Left ventricle myocardium inferior (tissue), 1 donor: ENCODE measurements around the gene PLCG2. TPM values are rescaled to one million over a fixed set of nuclear protein-coding genes. Genes with fewer than 3 reads are reported as not detected.

Experiments
- DNase-seq: peaks from one replicate; pipeline ENCODE4 v3.0.0-alpha.2; 2020
- H3K27ac ChIP-seq: fragments of 200-600 bp; replicated peaks from 2 replicates; pipeline ENCODE4 v1.8.0; 2021
- H3K27me3 ChIP-seq: fragments of 200-600 bp; 2 replicates; pipeline ENCODE4 v1.8.0; 2021; ENCODE audit warnings: low read depth
- H3K36me3 ChIP-seq: fragments of 200-600 bp; 2 replicates; pipeline ENCODE4 v1.8.0; 2021
- H3K4me1 ChIP-seq: fragments of 200-600 bp; 2 replicates; pipeline ENCODE4 v1.8.0; 2021
- H3K4me3 ChIP-seq: fragments of 200-600 bp; 2 replicates; pipeline ENCODE4 v1.8.0; 2021; ENCODE audit warnings: mild to moderate bottlenecking, moderate library complexity
- H3K9me3 ChIP-seq: fragments of 200-600 bp; replicated peaks from 2 replicates; pipeline ENCODE4 v1.8.0; 2021
- intact Hi-C: fragments of 100-400 bp; cut with micrococcal nuclease; formaldehyde crosslinking; loops from one replicate; pipeline ENCODE4 v1.11.0; 2022
- total RNA-seq: library from RNA; stranded (reverse); fragmentation: NEBNext Ultra II Directional; extraction: Animal tissue kit (Norgen Biotek cat#: 25700); gene quantifications from one replicate; pipeline ENCODE4 v1.2.1, GENCODE V29; 2021
- TF ChIP-seq, protein P1 (sequence below): fragments of 200-600 bp; IDR thresholded peaks from 2 replicates; pipeline ENCODE4 v1.8.0; 2021; ENCODE audit warnings: antibody characterized with exemption, mild to moderate bottlenecking, borderline replicate concordance
- donor health status: DM: no; HTN: yes; CAD: no; lungs with severe emphysema.

PLCG2 gene
- total RNA-seq, 1 donor from 2014 or later, result 5.6 TPM

GRCh38 chr16:81808933-81809480 lies 29.9 kb downstream of the PLCG2 start:
- Histone ChIP-seq H3K4me3 (no peak overlapping the region), H3K36me3 (no peaks in the 10 kb centered on the region), H3K9me3 (peaks cover 11% of the 10 kb centered on the region), H3K4me1 (no peaks in the 10 kb centered on the region), H3K27me3 (no peaks in the 10 kb centered on the region), H3K27ac (no peak overlapping the region)
- TF ChIP-seq, protein P1, sequence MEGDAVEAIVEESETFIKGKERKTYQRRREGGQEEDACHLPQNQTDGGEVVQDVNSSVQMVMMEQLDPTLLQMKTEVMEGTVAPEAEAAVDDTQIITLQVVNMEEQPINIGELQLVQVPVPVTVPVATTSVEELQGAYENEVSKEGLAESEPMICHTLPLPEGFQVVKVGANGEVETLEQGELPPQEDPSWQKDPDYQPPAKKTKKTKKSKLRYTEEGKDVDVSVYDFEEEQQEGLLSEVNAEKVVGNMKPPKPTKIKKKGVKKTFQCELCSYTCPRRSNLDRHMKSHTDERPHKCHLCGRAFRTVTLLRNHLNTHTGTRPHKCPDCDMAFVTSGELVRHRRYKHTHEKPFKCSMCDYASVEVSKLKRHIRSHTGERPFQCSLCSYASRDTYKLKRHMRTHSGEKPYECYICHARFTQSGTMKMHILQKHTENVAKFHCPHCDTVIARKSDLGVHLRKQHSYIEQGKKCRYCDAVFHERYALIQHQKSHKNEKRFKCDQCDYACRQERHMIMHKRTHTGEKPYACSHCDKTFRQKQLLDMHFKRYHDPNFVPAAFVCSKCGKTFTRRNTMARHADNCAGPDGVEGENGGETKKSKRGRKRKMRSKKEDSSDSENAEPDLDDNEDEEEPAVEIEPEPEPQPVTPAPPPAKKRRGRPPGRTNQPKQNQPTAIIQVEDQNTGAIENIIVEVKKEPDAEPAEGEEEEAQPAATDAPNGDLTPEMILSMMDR, result no peak
- intact Hi-C loops, result no loop called here
- DNase-seq, result no peak

DNA sequence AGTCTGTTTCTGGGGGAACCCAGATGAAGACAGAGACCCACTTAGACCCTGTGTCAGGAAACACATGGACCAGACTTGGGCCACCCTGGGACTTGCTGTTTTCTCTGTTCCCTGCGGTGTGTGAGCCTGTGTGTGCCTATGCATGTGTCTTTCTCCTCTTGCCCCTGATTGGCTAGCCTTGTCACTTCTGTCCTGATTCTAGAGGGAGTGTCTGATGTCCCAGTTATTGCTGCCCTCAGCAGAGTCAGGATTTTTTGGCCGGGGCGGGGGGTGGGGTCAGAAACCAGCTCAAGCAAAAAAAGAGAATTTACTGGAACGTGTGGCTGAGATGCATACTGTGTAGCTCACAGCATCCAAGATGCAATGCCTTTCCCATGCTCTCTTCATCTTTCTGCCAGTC lies 30.5 kb downstream of the PLCG2 start:
- DNase-seq, result no peak

DNA sequence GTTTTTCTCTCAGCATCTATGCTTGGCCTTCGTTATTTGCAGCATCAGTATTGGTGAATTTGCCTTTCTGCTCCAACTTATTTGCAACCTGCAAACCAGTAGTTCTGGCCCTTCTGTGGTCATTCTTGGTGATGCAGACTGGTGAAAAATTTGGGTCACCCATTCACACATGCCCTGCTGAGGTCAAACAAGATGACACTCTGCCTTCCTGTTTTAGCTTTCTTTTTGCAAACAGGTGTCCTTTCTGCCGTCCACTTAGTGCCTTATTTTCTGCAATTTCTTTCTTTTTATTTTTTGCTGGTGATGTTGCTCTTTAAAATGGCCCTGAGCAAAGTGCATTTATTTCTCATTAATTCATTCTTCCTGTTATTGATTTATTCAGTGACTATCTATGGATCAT lies 31.3 kb downstream of the PLCG2 start:
- intact Hi-C loops, result no loop called here
- H3K27me3 ChIP-seq, result no peaks in the 10 kb centered on the region
- no peaks in the 10 kb centered on the region for H3K36me3 ChIP-seq
- TF ChIP-seq, protein P1, result no peak
- no peak overlapping the region for H3K27ac ChIP-seq
- H3K4me3 ChIP-seq, result no peak overlapping the region
- no peak for DNase-seq
- H3K9me3 ChIP-seq, result peaks cover 11% of the 10 kb centered on the region
- no peaks in the 10 kb centered on the region for H3K4me1 ChIP-seq

More for the DNA sequence above, 30.5 kb downstream of the PLCG2 start:
- H3K4me3 ChIP-seq, result no peak overlapping the region
- TF ChIP-seq, protein P1, result no peak
- intact Hi-C loops, result no loop called here
- no peaks in the 10 kb centered on the region for H3K27me3 ChIP-seq
- H3K9me3 ChIP-seq, result peaks cover 11% of the 10 kb centered on the region
- no peak overlapping the region for H3K27ac ChIP-seq
- no peaks in the 10 kb centered on the region for H3K36me3 ChIP-seq
- no peaks in the 10 kb centered on the region for H3K4me1 ChIP-seq

GRCh38 chr16:81810894-81811538 lies 31.9 kb downstream of the PLCG2 start:
- H3K27ac ChIP-seq, result no peak overlapping the region
- intact Hi-C loops, result no loop called here
- H3K4me3 ChIP-seq, result no peak overlapping the region
- no peaks in the 10 kb centered on the region for H3K4me1 ChIP-seq
- H3K27me3 ChIP-seq, result no peaks in the 10 kb centered on the region
- TF ChIP-seq, protein P1, result no peak
- no peak for DNase-seq
- H3K36me3 ChIP-seq, result no peaks in the 10 kb centered on the region
- peaks cover 11% of the 10 kb centered on the region for H3K9me3 ChIP-seq

GRCh38 chr16:81813648-81814047 lies 34.6 kb downstream of the PLCG2 start:
- peaks cover 11% of the 10 kb centered on the region for H3K9me3 ChIP-seq
- no peak overlapping the region for H3K4me3 ChIP-seq
- no peaks in the 10 kb centered on the region for H3K27me3 ChIP-seq
- TF ChIP-seq, protein P1, result no peak
- H3K4me1 ChIP-seq, result no peaks in the 10 kb centered on the region
- no peak overlapping the region for H3K27ac ChIP-seq
- intact Hi-C loops, result no loop called here
- no peaks in the 10 kb centered on the region for H3K36me3 ChIP-seq
- no peak for DNase-seq
